ENCODE data around the gene TPT1. TPM values are rescaled to one million over a fixed set of nuclear protein-coding genes. Genes with fewer than 3 reads are reported as not detected.

TPT1 gene
- total and polyA plus RNA-seq, 2 donors (not counting 1 experiment from before 2014, with no cell fraction given) = 2,507 to 4,871 TPM

DNA sequence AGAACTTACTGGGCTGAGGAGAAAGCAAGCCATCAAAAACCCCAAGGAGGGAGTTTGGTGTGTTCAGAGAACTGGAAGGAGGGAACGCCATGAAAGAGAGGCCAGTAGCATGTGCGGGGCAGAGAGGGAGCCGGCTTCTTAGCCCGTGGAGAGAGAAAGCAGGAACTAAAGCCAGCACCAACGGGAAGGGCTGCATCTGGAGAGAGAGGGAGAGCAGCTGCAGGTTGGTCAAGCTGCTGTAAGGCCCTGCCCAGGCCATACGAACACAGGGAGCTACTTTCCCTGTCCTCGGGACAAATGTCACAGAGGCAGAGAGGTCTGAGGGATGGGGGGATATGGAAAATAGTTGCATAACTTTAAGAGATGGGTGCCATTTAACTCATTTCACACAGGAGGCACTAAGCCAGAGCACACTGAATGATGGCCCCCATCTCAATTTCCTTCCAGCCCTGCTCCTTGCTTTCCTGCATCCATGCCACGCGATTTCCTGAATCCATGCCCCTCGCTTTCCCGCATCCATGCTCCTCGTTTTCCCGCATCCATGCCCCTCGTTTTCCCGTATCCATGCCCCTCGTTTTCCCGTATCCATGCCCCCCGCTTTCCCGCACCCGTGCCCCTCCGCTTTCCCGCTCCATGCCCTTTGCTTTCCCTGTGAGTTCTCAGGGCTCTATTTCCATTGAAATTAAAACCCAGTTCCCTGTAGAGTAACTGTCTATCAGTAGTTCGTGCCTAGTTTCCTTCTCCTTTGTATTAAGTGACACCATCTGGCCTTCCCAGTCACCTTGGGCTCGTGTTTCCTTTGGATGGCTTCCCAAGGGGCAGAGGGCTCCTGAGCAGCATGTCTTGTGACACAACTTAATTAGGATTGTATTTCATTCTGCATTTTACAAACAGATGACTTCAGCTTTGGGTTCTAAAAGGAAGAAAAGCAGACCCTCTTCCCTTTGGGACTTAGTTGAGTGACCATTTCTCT is 31.5 kb upstream of the TPT1 start:
- H3K9ac ChIP-seq (ENCODE audit: low read length) = no peak overlapping the region
- intact Hi-C loops (cut with micrococcal nuclease) = loop anchor here (5.0 kb wide), 1 partner anchor 120 kb away; no protein-coding TSS in a partner anchor
- peaks cover 4% of the 10 kb centered on the region for H3K79me2 ChIP-seq (ENCODE audit: control insufficient read depth, insufficient read depth, low read length)
- no peak overlapping the region for H3K4me3 ChIP-seq (ENCODE audit: control extremely low read depth in 1 of 5, extremely low read depth in 1 of 5, insufficient read depth in 1 of 5, low read depth in 2 of 5, low read length in 4 of 5)
- 86% methylated on average over 21 of the region's 24 CpGs for WGBS (ENCODE audit: insufficient coverage)
- POLR2A ChIA-PET = no interaction called here
- H3K36me3 ChIP-seq (replicated peaks in 1 of 2; ENCODE audit: control extremely low read depth in 1 of 2, control insufficient read depth in 1 of 2, extremely low read depth in 1 of 2, insufficient read depth in 2 of 2, low read length in 1 of 2) = peaks cover 0 to 3% of the 10 kb centered on the region in 2 experiments
- ATAC-seq (ENCODE audit: low read depth) = no peak
- TF ChIP-seq EZH2 (IDR thresholded peaks at IDR 0.05; ENCODE audit: borderline replicate concordance, insufficient read depth, low read depth, low read length, poor library complexity, severe bottlenecking) = no peak
- TF ChIP-seq, protein P1, sequence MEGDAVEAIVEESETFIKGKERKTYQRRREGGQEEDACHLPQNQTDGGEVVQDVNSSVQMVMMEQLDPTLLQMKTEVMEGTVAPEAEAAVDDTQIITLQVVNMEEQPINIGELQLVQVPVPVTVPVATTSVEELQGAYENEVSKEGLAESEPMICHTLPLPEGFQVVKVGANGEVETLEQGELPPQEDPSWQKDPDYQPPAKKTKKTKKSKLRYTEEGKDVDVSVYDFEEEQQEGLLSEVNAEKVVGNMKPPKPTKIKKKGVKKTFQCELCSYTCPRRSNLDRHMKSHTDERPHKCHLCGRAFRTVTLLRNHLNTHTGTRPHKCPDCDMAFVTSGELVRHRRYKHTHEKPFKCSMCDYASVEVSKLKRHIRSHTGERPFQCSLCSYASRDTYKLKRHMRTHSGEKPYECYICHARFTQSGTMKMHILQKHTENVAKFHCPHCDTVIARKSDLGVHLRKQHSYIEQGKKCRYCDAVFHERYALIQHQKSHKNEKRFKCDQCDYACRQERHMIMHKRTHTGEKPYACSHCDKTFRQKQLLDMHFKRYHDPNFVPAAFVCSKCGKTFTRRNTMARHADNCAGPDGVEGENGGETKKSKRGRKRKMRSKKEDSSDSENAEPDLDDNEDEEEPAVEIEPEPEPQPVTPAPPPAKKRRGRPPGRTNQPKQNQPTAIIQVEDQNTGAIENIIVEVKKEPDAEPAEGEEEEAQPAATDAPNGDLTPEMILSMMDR (IDR thresholded peaks at IDR 0.05) = no peak
- H3K4me2 ChIP-seq (replicated peaks; ENCODE audit: low read depth, low read length, poor library complexity, severe bottlenecking) = no peak overlapping the region
- Mint-ChIP-seq H3K4me3 (no peak overlapping the region), H3K4me1 (peaks cover 24% of the 10 kb centered on the region), H3K27ac (no peak overlapping the region), H3K27me3 (no peaks in the 10 kb centered on the region), H3K9me3 (ENCODE audit: insufficient read depth) (no peaks in the 10 kb centered on the region)
- CTCF ChIA-PET = interaction anchor here (0.7 to 4.7 kb wide), 20 partner anchors 10 to 326 kb away, joined by 3 to 40 read pairs (median 4); partner anchors contain the start of genes COG3 and TPT1
- peaks cover 12 to 17% of the 10 kb centered on the region in 2 donors for H3K4me1 ChIP-seq (ENCODE audit: control insufficient read depth in 2 of 2, insufficient read depth in 2 of 2, low read length in 2 of 2)
- DNase-seq = no peak
- H2AFZ ChIP-seq (ENCODE audit: insufficient read depth, low read depth, low read length, poor library complexity, severe bottlenecking) = no peak overlapping the region
- H4K20me1 ChIP-seq (ENCODE audit: control insufficient read depth, insufficient read depth, low read length, poor library complexity, severe bottlenecking) = no peaks in the 10 kb centered on the region
- no peaks in the 10 kb centered on the region for H3K9me3 ChIP-seq (ENCODE audit: control extremely low read depth in 1 of 3, control insufficient read depth in 2 of 3, insufficient read depth in 1 of 3, low read length in 2 of 3)
- H3K27me3 ChIP-seq (replicated peaks in 1 of 4; ENCODE audit: control extremely low read depth in 1 of 4, control insufficient read depth in 3 of 4, insufficient read depth in 4 of 4, low read length in 3 of 4) = no peaks in the 10 kb centered on the region
- H3K27ac ChIP-seq (ENCODE audit: low read length in 2 of 2) = no peak overlapping the region
